Stimulated activated CD8-positive, alpha-beta memory T cell treated with anti-CD3 and anti-CD28 coated beads, Interleukin-4, amount 100 ng/mL, for 48 hours (primary cell): ENCODE measurements around the gene PTPRD.

Source experiments
- DNase-seq: peaks from one replicate; pipeline ENCODE4 v3.0.0-alpha.2; 2020

The PTPRD gene

GRCh38 chr9:8600914-8601680 lies 2011.7 kb downstream of the PTPRD start:
- no peak for DNase-seq

- no peak for DNase-seq
Observed at GRCh38 chr9:8599937-8600336, 2012.9 kb downstream of the PTPRD start.

GRCh38 chr9:8589476-8589875 lies 2023.3 kb downstream of the PTPRD start:
- DNase-seq = no peak

- DNase-seq = no peak
Observed at GRCh38 chr9:8585036-8585435, 2027.8 kb downstream of the PTPRD start.

GRCh38 chr9:8579661-8580060 lies 2033.1 kb downstream of the PTPRD start:
- DNase-seq = no peak

GRCh38 chr9:8576741-8577140 lies 2036.1 kb downstream of the PTPRD start:
- no peak for DNase-seq

GRCh38 chr9:8574846-8575245 lies 2038.0 kb downstream of the PTPRD start:
- DNase-seq = no peak

- no peak for DNase-seq
Observed at GRCh38 chr9:8572209-8572608, 2040.6 kb downstream of the PTPRD start.

GRCh38 chr9:8571643-8572042 lies 2041.2 kb downstream of the PTPRD start:
- DNase-seq = no peak

GRCh38 chr9:8570776-8571175 lies 2042.0 kb downstream of the PTPRD start:
- DNase-seq = no peak

- no peak for DNase-seq
Observed at GRCh38 chr9:8569823-8570222, 2043.0 kb downstream of the PTPRD start.

- no peak for DNase-seq
Observed at GRCh38 chr9:8567963-8568579, 2044.7 kb downstream of the PTPRD start.

- no peak for DNase-seq
Observed at GRCh38 chr9:8564960-8565359, 2047.8 kb downstream of the PTPRD start.

GRCh38 chr9:8560560-8561525 lies 2052.0 kb downstream of the PTPRD start:
- DNase-seq = no peak

- DNase-seq = no peak
Observed at GRCh38 chr9:8558176-8558575, 2054.6 kb downstream of the PTPRD start.

- no peak for DNase-seq
Observed at GRCh38 chr9:8555762-8556500, 2056.9 kb downstream of the PTPRD start.

- DNase-seq = no peak
Observed at GRCh38 chr9:8553444-8553843, 2059.4 kb downstream of the PTPRD start.

GRCh38 chr9:8552732-8553131 lies 2060.1 kb downstream of the PTPRD start:
- no peak for DNase-seq

- no peak for DNase-seq
Observed at GRCh38 chr9:8549214-8549613, 2063.6 kb downstream of the PTPRD start.

GRCh38 chr9:8543219-8543618 lies 2069.6 kb downstream of the PTPRD start:
- DNase-seq = no peak

GRCh38 chr9:8542537-8542936 lies 2070.3 kb downstream of the PTPRD start:
- DNase-seq = no peak

- DNase-seq = no peak
Observed at GRCh38 chr9:8539681-8540197, 2073.1 kb downstream of the PTPRD start.

- DNase-seq = no peak
Observed at GRCh38 chr9:8536845-8537244, 2076.0 kb downstream of the PTPRD start.
